Measurements from ENCODE around the gene HSD17B2.

Gene HSD17B2

GRCh38 chr16:82044585-82044911 lies 9.5 kb downstream of the HSD17B2 start:
- ChIA-PET CTCF (interaction anchor here (1.2 kb wide), 1 partner anchor 12 kb away, joined by 3 read pairs; no protein-coding TSS in a partner anchor), POLR2A (no interaction called here)
- no peak for DNase-seq (ENCODE audit: extremely low spot score)

GRCh38 chr16:82045465-82045864 lies 10.4 kb downstream of the HSD17B2 start:
- ChIA-PET CTCF (interaction anchor here (1.0 to 3.4 kb wide), 4 partner anchors 11 to 185 kb away, joined by 3 to 11 read pairs (median 3); no protein-coding TSS in a partner anchor), POLR2A (no interaction called here)
- DNase-seq (ENCODE audit: extremely low spot score) = no peak
- TF ChIP-seq CTCF (IDR thresholded peaks at IDR 0.05; ENCODE audit: control extremely low read depth, extremely low read depth, low read depth, missing control alignments) = no peak

More at GRCh38 chr16:82044585-82044911, 9.5 kb downstream of the HSD17B2 start:
- no peak for TF ChIP-seq CTCF (IDR thresholded peaks at IDR 0.05; ENCODE audit: control extremely low read depth, extremely low read depth, low read depth, missing control alignments)

GRCh38 chr16:82046541-82046940 lies 11.5 kb downstream of the HSD17B2 start:
- ChIA-PET CTCF (interaction anchor here (1.3 to 3.4 kb wide), 2 partner anchors 14 kb away, joined by 3 to 11 read pairs; no protein-coding TSS in a partner anchor), POLR2A (no interaction called here)
- no peak for DNase-seq (ENCODE audit: extremely low spot score)
- no peak for TF ChIP-seq CTCF (IDR thresholded peaks at IDR 0.05; ENCODE audit: control extremely low read depth, extremely low read depth, low read depth, missing control alignments)

- no peak for TF ChIP-seq CTCF (IDR thresholded peaks at IDR 0.05; ENCODE audit: control extremely low read depth, extremely low read depth, low read depth, missing control alignments)
- ChIA-PET POLR2A (no interaction called here), CTCF (interaction anchor here (1.3 to 3.4 kb wide), 2 partner anchors 14 kb away, joined by 3 to 11 read pairs; no protein-coding TSS in a partner anchor)
- no peak for DNase-seq (ENCODE audit: extremely low spot score)
These were observed 11.9 kb downstream of the HSD17B2 start for GRCh38 chr16:82046941-82047340.

- DNase-seq (ENCODE audit: extremely low spot score) = no peak
- CTCF ChIA-PET = interaction anchor here (1.3 to 3.4 kb wide), 2 partner anchors 13 to 15 kb away, joined by 3 to 11 read pairs; no protein-coding TSS in a partner anchor
- POLR2A ChIA-PET = no interaction called here
- no peak for TF ChIP-seq CTCF (IDR thresholded peaks at IDR 0.05; ENCODE audit: control extremely low read depth, extremely low read depth, low read depth, missing control alignments)
These were observed 12.3 kb downstream of the HSD17B2 start for GRCh38 chr16:82047374-82047773.

GRCh38 chr16:82047787-82048186 lies 12.7 kb downstream of the HSD17B2 start:
- CTCF ChIA-PET = interaction anchor here (3.4 kb wide), 1 partner anchor 13 kb away, joined by 11 read pairs; no protein-coding TSS in a partner anchor
- no peak for DNase-seq (ENCODE audit: extremely low spot score)
- POLR2A ChIA-PET = no interaction called here
- no peak for TF ChIP-seq CTCF (IDR thresholded peaks at IDR 0.05; ENCODE audit: control extremely low read depth, extremely low read depth, low read depth, missing control alignments)
